ENCODE results near the gene SCN8A.
"Not testable (repeated sequence)": the region's sequence is repeated elsewhere in the genome, so short reads cannot be mapped to it uniquely, and the experiment has no call there.

Gene SCN8A

DNA sequence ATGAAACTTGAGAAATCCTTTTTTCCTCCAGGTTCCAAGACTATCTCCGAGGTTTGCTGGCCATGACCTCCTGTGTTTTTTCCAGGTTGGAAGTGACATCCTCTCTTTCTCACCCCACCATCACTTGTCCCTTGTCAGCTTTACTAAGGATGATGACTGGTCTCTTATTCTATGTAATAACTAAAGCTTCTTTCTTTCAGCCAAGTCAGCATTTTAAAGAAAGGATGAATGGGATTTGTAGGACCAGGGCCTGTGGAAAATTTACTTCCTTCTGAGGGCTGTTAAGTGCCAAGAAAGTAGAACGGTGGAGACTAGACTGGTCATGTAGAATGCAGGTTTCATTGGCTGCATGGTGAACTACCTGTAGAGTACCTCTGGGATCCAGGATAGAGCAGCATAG lies 183.9 kb downstream of the SCN8A start:
- no peak for DNase-seq

DNA sequence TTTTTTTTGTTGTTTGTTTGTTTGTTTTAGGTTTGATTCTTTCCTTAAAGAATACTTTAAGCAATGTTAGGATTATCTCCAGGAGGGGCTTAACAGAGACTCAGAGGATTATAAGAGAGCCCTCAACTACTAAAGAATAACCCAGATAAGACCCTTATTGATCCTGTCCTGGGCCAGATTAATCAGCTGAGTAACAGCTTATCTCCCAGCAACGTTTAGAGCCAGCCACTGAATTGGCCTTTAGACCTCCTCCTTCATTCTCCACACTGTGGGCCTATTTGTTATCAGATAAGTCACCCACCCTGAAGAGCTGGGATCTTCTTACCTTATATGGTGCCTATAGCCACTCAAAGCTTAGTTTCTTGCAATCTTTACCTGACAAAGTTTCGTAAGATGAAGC lies 186.4 kb downstream of the SCN8A start:
- no peak for DNase-seq

DNA sequence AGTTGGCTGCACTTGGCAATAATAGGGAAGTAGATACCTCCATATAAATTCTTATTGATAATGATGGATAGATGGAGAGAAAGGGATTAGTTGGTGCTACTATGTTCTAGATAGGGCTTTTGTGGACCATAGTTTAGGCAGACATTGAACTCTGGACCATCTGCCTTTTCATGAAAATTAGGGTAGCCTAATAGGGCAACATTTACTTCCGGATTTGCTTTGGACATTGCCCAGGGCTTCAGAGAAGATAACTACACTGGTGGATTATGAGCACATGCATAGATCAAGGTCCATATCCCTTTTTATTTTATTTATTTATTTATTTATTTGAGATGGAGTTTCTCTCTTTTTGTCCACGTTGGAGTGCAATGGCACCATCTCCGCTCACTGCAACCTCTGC lies 186.9 kb downstream of the SCN8A start:
- DNase-seq: no peak

DNA sequence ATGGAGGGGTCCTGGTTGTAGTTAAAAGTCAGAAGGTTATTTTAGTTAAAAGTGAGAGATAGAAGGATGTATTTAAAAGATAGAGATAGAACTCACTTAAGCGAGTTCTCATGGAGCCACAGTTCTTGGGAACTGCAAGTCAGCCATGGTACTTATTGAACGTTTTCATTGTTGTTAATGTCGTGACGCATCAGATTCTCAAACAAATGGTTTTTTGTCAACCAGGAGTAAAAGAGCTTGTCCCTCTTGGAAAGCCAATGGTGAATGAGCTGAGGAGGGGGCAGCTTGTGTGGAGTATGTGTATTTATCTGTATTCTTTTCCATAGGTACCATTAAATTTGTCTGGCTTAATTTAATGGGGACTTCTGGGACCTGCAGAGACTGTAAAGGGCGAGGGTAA lies 188.8 kb downstream of the SCN8A start:
- DNase-seq: no peak

DNA sequence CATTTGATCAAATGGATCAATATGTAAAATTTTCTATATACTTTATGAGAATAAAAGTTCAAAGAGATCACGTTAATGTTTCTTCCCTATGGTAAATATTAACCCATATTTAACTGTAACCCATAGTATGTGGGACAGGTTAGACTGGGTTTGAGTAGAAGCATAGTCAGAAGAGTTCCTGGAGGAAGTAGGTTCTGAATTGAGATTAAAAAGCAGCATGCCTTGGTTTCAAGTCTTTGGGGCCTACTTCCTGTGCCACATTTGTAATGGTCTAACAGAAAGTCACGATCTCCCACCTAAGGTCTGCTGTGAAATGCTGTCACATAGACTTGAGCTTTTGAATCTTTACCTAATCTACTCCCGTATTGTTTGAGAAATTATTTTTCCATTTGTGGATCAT lies 193.7 kb downstream of the SCN8A start:
- DNase-seq: no peak

DNA sequence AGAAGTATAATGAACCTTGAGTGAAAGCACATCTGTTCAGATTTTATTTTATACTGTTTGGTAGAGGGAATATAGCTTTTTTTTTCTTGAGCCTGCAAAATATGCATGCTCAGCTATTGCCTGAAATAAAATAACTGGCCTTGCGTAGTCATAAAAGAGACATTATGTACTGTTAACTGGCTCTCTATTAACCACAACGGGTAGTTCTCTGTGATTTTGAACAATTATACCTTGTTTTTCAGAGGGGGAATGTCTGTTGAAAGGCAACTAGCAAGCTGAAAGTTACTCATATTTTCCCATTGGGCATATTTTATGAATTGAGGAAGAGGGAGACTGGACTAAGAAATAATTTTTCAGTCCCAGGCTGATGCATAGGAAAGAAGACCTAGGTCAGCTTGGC lies 194.9 kb downstream of the SCN8A start:
- DNase-seq: no peak

DNA sequence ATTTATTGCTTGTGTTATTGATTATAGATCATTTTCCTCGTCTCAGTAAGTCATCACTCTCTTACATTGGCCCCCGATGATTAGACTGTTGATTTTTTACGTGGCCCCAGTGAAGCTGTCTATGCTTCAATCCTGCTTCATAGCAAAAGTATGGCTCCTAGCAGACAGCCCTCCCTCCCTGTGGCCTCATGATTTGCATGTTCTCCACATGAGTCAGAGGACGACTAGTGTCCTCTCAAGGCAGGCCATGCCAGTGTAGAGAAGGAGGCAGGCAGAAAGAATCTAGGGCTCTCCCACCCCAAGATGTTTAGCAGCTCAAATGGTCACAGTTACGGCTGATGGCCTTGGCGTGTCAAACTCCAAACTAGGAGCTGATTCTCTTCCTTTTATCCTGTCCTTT lies 197.8 kb downstream of the SCN8A start:
- no peak for DNase-seq

DNA sequence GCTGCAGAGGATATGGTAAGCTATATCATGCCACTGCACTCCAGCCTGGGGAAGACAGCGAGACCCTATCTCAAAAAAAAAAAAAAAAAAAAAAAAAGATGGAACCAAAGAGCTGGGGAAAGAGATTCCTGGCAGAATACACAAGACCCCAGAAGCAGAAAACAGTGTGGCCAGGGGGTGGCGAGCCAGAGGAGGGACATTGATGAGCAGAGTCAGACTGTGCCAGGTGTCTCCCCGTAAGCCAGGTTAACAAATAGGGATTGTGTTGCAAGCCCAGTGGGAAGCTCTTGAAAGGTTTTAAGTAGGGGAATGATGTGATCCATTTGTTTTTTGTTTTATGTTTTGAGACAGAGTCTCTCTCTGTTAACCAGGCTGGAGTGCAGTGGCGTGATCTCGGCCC lies 201.4 kb downstream of the SCN8A start:
- no peak for DNase-seq

DNA sequence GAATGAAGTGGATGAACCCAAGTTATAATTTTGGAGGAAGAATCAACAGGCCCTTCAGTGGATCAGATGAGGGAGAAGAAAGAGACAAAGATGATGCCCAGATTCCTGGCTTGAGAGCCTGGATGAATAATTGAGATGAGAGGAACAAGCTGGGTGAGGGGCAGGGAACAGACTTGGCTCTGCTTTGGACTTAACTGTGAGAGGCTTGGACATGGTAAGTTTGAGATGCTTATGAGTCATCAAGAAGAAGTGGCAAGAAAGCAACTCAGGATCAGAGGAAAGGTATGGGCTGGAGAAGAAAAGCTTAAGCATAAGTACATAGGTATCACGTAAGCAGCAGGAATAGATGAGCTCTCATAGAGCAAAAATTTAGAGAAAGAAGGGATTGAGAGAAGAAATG lies 202.2 kb downstream of the SCN8A start:
- DNase-seq: no peak

DNA sequence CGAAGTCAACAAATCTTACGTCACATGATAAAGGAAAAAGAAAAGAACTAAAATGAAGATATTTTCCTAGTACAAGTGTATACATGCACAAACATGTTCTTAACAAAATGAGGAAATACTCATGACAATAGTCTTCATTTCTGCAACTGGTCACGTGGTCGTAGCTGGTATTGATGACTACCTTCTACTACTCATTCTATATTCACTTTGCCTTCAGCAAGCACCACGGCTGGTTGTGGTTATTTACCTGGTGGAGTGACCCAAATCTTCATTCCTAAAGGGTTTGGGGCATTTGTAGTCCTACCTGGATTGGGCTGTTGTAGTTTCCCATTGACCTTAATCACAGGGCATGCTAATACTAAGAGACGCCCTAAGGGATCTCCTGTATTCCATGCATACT lies 206.3 kb downstream of the SCN8A start:
- DNase-seq: no peak

DNA sequence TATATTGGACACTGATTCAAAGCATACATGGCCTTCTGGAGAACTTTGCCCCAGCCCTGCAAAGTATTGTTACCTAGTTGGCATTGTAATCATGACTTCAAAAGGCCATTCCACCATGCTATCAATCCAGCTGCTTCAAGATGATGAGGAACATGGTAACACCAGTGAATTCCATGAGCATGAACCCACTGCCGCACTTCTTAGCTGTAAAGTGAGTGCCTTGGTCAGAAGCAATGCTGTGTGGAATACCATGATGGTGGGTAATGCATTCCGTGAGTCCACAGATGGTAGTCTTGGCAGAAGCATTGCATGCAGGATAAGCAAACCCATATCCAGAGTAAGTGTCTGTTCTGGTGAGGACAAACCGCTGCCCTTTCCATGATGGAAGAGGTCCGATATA lies 207.0 kb downstream of the SCN8A start:
- DNase-seq: not testable (repeated sequence)

DNA sequence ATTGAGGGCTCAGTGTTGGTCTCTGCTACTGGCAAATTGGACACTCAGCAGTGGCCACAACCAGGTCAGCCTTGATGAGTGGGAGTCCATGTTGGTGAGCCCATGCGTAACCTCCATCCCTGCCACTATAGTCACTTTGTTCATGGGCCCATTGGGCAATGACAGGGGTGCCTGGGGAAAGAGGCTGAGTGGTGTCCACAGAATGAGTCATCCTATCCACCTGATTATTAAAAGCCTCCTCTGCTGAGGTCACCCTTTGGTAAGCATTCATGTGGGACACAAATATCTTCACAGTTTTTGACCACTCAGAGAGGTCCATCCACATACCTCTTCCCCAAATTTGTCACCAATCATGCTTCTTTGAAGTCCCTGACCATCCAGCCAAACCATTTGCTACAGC lies 207.5 kb downstream of the SCN8A start:
- DNase-seq: no peak

DNA sequence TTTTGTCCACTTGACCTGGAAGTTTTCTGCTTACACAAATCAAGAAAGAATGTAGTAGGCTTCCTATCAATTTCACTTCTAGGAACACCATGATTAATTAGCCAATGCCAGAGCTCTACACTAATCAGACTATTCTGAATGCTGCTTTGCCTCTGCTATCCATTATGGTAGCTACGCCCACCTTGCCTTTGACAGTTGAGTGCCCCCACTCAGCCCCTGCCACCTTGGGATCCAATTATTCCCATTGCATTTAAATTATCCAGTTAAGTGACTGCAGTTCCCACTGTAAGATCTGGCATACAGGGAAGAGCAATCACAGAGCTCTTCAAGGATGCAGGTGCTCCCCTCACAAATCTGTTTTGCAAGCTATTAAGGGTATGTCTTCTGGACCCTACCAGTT lies 210.0 kb downstream of the SCN8A start:
- DNase-seq: no peak

DNA sequence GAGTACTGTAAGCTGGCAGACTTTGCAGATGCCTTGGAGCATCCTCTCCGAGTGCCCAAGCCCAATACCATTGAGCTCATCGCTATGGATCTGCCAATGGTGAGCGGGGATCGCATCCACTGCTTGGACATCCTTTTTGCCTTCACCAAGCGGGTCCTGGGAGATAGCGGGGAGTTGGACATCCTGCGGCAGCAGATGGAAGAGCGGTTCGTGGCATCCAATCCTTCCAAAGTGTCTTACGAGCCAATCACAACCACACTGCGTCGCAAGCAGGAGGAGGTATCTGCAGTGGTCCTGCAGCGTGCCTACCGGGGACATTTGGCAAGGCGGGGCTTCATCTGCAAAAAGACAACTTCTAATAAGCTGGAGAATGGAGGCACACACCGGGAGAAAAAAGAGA lies 215.9 kb downstream of the SCN8A start:
- DNase-seq: no peak

DNA sequence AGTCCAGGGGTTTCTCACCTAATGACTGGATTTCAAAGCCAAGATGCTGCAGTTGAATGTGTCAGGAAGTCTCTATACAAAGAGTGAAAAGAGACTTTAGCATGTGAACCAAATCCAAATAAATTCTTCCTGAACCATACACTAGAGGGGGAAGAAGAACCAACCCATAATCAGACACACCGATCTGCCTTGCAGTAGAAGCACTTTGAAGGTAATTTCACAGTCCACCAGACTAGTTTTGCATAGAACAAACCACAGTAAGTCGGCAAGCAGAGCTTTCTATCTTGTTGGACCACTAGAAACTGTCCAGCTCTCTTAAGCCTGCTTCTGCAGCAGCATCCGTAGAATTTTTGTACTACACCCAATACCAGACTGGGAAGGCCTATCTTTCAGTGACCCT lies 218.2 kb downstream of the SCN8A start:
- DNase-seq: no peak

DNA sequence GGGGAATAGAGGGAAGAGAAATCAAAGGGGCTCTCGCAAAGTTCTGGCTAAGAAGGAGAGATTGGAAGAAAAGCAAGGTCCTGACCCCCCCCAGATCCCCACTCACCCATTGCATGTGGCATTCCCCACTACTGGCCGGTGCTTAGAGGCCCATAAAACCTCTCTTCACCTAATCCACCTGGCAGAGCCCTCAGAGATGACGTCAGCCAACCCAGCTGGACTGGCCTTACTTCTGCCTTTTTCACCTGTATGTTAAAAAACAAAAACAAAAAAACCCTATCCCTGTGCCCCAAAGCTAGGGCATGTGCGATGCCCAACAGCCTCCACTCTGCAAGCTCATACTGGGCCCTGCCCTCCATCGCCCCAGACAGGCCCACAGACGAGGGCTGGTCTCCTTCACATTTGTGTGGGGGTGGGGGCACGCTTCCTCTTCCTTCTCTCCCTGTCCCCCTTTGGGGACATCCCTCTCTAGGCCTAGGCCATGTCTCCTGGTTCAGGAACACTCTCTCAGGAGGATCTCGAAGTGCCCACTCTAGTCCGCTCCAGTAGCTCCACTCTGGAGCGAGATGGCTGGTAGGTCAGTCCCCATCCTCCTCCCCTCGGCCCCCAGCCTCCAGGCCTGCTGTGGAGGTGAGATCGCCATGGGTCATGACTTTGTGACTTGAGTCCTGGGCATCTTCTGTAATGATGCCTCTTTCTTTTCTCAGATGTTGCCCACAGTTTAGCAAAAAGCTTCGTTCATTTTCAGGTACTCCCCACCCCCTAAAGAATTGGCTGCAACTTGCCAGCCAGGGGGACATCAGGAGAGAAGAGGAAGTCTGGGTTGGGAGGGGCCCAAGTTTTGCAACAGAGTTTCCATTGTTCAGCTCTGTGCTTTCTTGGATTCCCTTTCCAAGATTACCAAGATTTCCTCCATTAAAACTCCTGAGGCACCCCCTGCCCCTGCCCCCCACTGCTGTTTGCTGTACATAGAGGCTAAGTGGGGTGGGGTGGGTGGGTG lies 220.5 kb downstream of the SCN8A start:
- no peak for DNase-seq

DNA sequence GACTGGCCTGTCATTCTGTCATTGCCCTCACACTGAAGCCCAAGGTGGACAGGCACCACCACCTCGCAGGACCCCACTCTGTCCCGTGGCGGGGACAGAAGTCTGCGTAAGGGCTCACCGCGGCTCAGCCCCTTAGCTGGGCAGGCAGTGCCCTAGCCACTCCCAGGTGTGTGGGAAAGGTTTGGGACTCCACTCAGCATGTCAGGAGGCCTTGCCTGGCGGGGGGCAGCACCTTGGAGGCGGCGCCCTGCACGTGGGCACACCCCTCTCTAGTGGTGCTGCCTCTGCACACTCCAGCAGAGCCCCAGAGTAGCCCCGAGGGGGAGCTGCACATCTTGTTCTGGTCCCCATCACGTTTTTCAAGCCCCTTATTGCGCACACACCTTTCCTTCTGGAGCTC lies 221.8 kb downstream of the SCN8A start:
- no peak for DNase-seq

DNA sequence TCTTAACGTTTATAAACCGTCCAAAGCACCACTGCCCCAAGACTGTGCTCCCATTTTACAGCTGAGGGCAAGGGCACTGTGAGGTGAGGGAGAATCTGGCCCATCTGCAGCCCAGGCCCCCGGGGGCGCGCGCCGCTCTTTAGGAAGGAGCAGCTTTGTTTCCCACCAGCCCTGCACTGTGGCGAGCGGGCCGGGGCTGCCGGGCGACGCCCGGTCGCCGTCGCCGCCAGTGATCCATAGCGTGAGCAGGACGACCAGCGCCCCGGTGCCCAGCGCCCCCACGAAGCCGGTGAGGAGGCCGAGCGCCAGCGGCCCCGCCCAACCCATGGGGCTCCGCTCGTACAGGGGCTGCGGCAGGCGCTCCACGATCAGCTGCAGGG lies 222.9 kb downstream of the SCN8A start:
- no peak for DNase-seq

DNA sequence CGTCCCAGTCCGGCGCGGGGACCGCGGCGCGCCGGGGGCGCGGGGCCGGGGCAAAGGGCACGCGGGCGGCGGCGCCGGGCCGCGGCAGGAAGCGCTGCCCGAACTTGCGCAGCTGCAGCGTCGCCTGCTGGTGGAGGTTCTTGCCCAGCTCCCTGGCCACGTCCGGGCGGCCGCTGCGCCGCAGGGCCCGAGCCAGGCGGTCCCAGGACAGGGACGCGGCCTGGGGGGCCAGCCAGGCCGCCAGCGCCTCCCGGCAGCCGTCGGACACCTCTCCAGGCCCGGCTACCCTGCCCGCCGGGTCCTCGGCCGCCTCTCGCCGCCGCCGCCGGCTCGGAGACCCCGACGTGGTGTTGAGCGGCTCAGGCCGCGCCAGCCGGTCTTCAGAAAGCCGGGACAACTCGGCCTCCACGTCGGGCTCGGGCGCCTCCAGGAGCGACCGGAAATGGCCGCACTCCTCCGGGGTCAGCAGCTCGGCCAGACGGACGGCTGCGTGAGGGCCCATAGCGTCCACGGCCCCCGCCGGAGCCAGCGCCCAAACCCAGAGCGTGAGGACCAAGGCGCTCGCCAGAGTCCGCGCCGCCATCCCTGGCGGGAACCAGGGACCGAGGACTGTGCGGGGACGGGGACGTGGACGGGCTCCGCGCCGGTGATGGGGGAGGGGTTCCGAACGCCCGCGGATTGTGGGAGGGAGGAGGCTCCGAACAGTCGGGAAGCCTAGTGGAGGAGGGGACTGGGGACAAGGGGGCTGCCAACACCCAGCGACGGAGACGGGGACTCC lies 223.5 kb downstream of the SCN8A start:
- DNase-seq: no peak

DNA sequence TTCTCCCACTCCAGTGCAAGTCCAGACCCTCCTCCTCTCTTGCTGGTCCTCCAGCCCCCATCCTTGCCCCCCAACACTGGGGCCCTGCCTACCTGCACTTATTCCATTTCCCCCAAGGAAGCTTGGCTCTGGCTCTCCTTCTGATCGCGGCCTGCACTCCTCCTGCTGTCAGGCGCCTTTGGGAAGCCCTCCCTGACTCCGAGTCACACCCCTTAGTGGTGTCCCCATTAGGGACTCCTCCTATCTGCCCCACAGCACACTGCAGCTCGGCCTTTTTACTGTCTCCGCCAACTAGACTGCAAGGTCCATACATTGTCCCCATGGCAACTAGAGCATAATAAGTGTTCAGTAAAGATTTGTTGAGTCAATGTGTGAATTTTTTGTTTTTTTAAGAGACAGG lies 224.5 kb downstream of the SCN8A start:
- no peak for DNase-seq

DNA sequence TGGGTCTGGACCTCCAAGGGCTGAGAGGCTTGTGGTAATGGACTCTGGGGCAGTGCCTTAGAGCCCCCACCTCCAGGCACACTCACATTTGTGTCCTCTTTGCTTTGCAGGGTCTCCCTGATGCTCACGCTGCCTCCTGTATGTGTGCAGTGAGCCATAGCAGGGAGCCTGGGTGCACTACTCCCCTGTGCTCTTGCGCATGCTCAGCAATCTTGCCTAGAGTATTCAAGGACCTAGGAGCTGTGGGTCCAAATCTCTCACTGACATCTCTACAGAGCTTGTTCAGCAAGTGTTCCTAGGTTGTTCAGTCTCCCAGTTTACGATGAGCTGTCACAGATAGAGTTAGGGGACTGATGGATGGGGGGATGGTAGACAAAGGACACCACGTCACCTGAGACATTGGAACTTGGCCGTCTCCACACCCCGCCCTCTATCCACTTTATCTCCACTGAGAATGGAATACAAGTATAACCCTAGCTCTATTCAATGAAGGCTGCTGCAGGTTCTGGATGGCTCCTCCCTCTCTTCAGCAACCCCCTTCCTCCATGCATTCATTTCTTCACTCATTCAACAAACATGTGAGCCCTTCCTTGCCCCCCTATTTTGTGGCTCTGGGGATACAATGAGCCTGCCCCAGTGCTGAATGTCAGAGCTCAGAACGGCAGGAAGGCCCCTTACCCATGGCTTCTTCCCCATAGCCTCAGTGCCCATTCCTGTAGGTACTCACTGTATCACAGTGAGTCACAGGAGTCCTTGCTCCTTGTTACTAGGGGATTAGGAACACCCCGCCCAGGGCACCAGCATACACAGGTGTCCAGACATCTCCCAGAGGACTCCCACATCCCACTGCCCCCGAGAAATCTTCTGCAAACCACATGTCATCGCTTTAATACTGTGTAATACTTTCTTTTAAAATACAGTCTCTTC lies 226.3 kb downstream of the SCN8A start:
- no peak for DNase-seq

DNA sequence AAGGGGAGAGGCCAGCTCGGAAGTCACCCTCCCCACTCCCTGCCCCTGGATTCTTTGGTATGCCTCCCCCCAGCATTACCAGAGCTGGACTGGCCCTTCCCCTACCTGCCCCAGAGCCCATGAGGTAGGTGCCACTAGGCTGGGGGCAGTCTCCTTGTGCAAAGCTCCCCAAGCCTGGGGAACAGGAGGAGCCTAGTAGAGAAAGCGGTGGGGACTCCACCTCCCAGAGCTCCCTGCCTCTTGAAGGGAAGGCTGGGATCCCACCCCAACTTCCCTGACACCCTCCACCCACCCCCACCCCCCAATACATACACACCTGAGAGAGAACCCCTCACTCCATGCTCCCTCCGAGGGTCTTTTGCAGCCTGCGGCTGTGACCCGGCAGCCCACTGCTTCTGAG lies 227.1 kb downstream of the SCN8A start:
- no peak for DNase-seq

Data from NCI-H446 (cell line).